ENCODE data around the gene TSPAN17. TPM values are rescaled to one million over a fixed set of nuclear protein-coding genes. Genes with fewer than 3 reads are reported as not detected.

The TSPAN17 gene
- polyA plus RNA-seq, 4 donors: 31.3 to 36.3 (median 33.7) TPM

DNA sequence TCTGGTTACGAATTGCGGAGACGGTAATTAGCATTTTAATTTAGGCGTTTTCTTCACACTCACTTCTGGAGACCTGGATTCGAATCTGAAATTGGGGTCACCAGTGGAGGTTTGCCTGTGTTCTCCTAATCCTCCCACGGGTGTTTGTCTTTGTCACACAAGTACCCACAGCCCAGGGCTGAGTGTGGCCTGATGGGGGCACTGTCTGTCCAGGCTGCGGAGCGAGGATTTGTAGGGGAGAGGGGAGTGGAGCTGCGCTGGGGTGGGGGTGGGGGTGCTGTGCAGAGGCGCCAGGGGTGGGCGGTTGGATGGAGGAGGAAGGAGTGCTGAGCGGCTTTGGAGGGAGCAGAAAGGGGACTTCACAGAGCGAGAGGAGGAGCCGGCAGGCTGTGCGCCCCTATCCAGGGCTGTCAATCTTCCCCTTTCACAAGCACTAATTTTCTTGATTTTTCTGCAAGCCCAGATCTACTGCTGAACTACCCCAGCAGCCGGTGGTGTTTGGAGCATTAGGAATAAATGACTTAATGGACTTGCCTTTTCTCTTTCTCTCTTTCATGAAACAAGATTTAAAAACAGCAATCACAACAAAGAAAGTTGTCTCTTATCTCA is 53.1 kb downstream of the TSPAN17 start:
- DNase-seq (ENCODE audit: low read depth in 4 of 4, low spot score in 3 of 4): no peak

DNA sequence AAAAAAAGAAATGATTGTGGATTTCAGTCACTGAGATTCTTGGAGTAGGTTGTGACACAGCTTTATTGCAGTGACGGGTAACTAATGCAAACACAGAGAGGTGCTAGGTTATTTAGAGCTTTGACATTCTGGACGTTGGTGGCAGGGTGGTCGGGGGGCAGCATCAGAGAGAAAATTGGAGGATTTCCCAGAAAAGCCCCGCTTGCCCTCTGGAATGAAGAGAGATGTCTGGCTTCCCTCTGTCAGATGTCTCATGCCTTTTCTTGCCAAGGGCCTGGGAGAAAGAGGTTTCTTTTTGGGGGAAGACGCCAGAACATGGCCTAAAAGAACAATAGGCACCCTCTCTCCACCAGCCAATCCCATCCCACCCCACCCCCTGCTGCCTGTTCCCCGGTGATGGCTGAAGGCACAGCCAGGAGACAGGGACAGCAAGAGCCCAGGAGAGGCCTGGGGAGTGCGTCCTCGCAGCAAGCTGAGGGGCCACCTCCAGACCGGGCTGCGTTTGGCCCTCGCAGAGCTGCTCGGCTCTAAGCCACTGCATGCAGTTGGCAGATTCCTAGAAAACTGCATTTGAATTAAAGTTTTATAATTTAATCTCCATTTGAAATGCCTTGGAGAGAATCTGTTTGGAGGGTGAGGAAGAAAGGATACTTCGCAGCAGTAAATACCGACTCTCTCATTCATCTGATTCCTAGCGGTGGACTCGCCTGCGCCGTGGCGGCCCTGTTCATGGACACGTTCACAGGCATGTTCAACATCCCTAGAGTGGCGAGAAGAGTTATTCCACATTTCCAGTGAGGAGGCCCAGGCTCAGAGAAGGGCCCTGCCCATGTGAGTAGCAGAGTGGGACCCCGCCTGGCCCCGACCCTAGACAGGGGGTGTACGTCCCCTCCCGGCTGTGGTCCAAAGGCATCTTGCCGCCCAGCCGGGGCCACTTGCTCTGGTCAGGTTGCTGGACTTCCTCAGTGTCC is 55.7 kb downstream of the TSPAN17 start:
- DNase-seq (ENCODE audit: low read depth in 4 of 4, low spot score in 3 of 4): no peak

- DNase-seq (ENCODE audit: low read depth in 4 of 4, low spot score in 3 of 4): no peak
Observed at GRCh38 chr5:176703857-176704256, 56.6 kb downstream of the TSPAN17 start.

DNA sequence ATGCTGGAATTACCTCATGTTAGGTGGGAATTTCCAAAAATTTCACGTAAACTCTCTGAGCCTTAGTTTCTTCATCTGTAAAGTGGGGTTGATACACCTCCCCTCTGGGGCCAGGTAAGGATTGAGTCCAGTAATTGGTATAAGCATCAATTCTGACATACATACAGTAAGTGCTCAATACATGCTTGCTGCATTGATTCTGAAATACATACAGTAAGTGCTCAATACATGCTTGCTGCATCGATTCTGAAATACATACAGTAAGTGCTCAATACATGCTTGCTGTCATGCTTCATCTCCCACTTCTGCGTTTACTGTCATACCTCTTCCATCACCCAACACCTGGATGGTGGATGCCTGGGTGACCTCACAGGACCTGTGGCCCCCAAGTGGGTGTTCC is 57.1 kb downstream of the TSPAN17 start:
- no peak for DNase-seq (ENCODE audit: low read depth in 4 of 4, low spot score in 3 of 4)

DNA sequence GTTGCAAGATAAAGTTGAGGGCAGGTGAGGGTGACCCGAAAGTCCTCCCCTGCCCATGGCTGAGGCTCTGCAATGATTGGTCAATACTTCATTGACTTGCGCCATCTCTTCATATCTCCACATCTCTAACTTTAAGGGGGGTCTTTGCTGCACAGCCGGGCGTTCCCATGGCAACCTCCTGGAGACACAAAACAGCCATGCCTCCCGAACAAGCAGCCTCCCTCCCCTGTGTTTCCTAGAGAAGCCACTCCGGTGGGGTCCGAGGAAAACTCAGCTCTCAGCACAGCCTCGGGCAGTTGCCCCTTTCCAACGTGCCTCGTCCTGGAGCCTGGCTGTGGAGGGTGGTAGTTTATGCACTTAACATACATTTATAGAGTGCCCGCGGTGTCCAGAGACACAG is 57.5 kb downstream of the TSPAN17 start:
- DNase-seq (ENCODE audit: low read depth in 4 of 4, low spot score in 3 of 4): no peak

Other genes starting within 250 kb of the TSPAN17 start
- 10 to 100 TPM; 47.9 to 62.0 (median 52.4) TPM for gene CLTB, start 230.9 kb upstream of the TSPAN17 start, polyA plus RNA-seq (ENCODE audit: insufficient read length in 4 of 4)
- 10 to 100 TPM; 42.8 to 51.6 (median 50.5) TPM for gene FAF2, start 199.1 kb upstream of the TSPAN17 start, polyA plus RNA-seq (ENCODE audit: insufficient read length in 4 of 4)
- gene RNF44, start 110.1 kb upstream of the TSPAN17 start, polyA plus RNA-seq (ENCODE audit: insufficient read length in 4 of 4): 10 to 100 TPM; 45.5 to 63.2 (median 51.8) TPM
- gene CDHR2, start 98.1 kb upstream of the TSPAN17 start, polyA plus RNA-seq (ENCODE audit: insufficient read length in 4 of 4): 10 to 100 TPM; 13.9 to 21.5 (median 18.6) TPM
- 1 to 10 TPM; 1.3 to 2.1 (median 1.8) TPM for gene GPRIN1, start 37.3 kb upstream of the TSPAN17 start, polyA plus RNA-seq (ENCODE audit: insufficient read length in 4 of 4)
- gene SNCB, start 16.9 kb upstream of the TSPAN17 start, polyA plus RNA-seq (ENCODE audit: insufficient read length in 4 of 4): under 1 TPM in 1 of 4 donors, not detected in 3; 0.14 TPM
- gene EIF4E1B, start 16.8 kb upstream of the TSPAN17 start, polyA plus RNA-seq (ENCODE audit: insufficient read length in 4 of 4): under 1 TPM in 1 of 4 donors, not detected in 3; 0.08 TPM
- under 1 TPM; 0.11 to 0.38 (median 0.16) TPM for gene UNC5A, start 163.1 kb downstream of the TSPAN17 start, polyA plus RNA-seq (ENCODE audit: insufficient read length in 4 of 4)